ENCODE data around the gene EPS8L3. TPM values are rescaled to one million over a fixed set of nuclear protein-coding genes. Genes with fewer than 3 reads are reported as not detected.

EPS8L3 gene
- total and polyA plus RNA-seq, 8 donors, result 0.21 to 0.99 (median 0.52) TPM; not detected in 2

DNA sequence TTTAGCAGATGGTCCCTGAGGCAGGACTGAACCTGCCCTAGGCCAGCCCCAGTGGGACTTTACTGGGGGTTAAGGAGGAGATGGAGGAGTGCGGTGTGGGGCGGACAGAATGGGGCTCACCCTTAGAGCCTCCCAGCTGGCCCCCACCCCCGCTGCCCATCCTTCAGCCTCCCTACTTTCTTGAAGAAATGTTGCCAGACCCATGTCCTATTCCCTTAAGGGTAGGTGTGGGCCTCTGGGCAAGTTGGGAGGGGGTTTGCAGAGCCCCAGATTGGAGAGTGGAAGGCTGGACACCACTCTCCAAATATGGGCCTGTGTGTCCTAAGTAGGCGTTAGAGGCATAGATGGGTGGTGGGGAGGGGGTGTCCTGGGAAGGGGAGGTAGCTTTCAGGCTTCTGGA, 19.2 kb upstream of the EPS8L3 start:
- DNase-seq (no peak), ATAC-seq (no peak)
- intact Hi-C loops (cut with DNase I), result no loop called here
- H3K36me3 ChIP-seq, result no peaks in the 10 kb centered on the region
- H3K9me3 ChIP-seq, result no peaks in the 10 kb centered on the region
- H3K27ac ChIP-seq, result no peak overlapping the region
- no peak for TF ChIP-seq CTCF (IDR thresholded peaks at IDR 0.05)
- no peak overlapping the region for H3K4me3 ChIP-seq
- peaks cover 8 to 18% of the 10 kb centered on the region in 2 donors for H3K4me1 ChIP-seq
- no peaks in the 10 kb centered on the region for H3K27me3 ChIP-seq

DNA sequence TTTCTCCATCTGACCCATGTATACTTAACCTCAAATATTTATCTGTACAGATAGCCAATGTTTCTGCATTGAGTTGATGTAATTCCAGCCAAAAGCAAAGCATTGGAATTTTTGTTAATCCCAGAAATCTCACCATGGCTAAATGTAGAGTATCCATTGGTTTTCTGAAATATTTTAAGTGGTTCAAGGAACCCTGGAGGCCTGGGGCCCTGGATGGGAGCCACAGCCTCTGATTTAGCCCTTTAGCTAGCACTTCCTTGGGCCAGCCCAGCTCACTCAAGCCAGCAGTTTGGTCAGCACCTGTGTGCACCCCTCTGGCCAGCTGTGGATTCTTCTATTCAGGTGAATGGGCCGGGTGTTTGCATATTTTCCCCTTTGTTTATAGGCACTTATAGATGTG, 18.8 kb upstream of the EPS8L3 start:
- DNase-seq, result no peak
- Histone ChIP-seq H3K36me3 (no peaks in the 10 kb centered on the region), H3K27ac (no peak overlapping the region), H3K9me3 (no peaks in the 10 kb centered on the region), H3K27me3 (no peaks in the 10 kb centered on the region), H3K4me1 (peaks cover 8 to 18% of the 10 kb centered on the region in 2 donors), H3K4me3 (no peak overlapping the region)
- intact Hi-C loops (cut with DNase I), result no loop called here
- no peak for ATAC-seq
- no peak for TF ChIP-seq CTCF (IDR thresholded peaks at IDR 0.05)

- H3K27me3 ChIP-seq, result no peaks in the 10 kb centered on the region
- no peak for ATAC-seq
- DNase-seq, result no peak
- H3K36me3 ChIP-seq, result no peaks in the 10 kb centered on the region
- intact Hi-C loops (cut with DNase I), result no loop called here
- no peak for TF ChIP-seq CTCF (IDR thresholded peaks at IDR 0.05)
- no peak overlapping the region for H3K27ac ChIP-seq
- H3K4me3 ChIP-seq, result no peak overlapping the region
- no peaks in the 10 kb centered on the region for H3K9me3 ChIP-seq
- peaks cover 8 to 21% of the 10 kb centered on the region in 2 donors for H3K4me1 ChIP-seq
Measured at GRCh38 chr1:109781806-109782205, 18.1 kb upstream of the EPS8L3 start.

DNA sequence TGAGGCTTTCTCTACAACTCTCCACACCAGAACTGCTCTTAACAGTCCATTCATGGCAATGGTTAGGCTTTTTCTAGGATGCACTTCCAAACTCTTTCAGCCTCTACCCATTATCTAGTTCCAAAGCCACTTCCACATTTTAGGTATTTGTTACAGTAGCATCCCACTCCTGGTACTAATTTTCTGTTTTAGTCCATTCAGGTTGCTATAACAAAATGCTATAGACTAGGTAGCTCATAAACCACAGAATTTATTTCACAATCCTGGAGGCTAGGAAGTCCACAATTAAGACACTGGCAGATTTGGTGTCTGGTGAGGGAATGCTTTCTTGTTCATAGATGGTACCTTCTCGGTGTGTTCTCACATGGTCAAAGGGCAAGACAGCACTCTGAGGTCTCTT, 17.3 kb upstream of the EPS8L3 start:
- H3K27ac ChIP-seq, result no peak overlapping the region
- ATAC-seq, result no peak
- no peaks in the 10 kb centered on the region for H3K9me3 ChIP-seq
- DNase-seq, result no peak
- H3K4me3 ChIP-seq, result no peak overlapping the region
- H3K4me1 ChIP-seq, result peaks cover 8 to 14% of the 10 kb centered on the region in 2 donors
- H3K36me3 ChIP-seq, result no peaks in the 10 kb centered on the region
- intact Hi-C loops (cut with DNase I), result no loop called here
- no peak for TF ChIP-seq CTCF (IDR thresholded peaks at IDR 0.05)
- no peaks in the 10 kb centered on the region for H3K27me3 ChIP-seq

GRCh38 chr1:109777980-109778625, 14.4 kb upstream of the EPS8L3 start:
- no peak for ATAC-seq
- no peak overlapping the region for H3K27ac ChIP-seq
- no peaks in the 10 kb centered on the region for H3K9me3 ChIP-seq
- H3K36me3 ChIP-seq, result no peaks in the 10 kb centered on the region
- no peak overlapping the region for H3K4me3 ChIP-seq
- DNase-seq, result peak in 1 of 4 donors; percentile 26
- peaks cover 7 to 18% of the 10 kb centered on the region in 2 donors for H3K4me1 ChIP-seq
- intact Hi-C loops (cut with DNase I), result loop anchor here (2.0 to 10.0 kb wide), 4 partner anchors 123 to 233 kb away; partner anchors contain the start of genes AHCYL1 (in 2 of the 2), GNAI3 (in 1 of the 2) and GSTM4 (in 1 of the 2)
- no peaks in the 10 kb centered on the region for H3K27me3 ChIP-seq
- no peak for TF ChIP-seq CTCF (IDR thresholded peaks at IDR 0.05)
